Mammary epithelial cell (primary cell): ENCODE data around the gene AK4.

Experiments used
- EZH2 ChIP-seq: IDR thresholded peaks from 2 replicates; pipeline ENCODE4 v1.6.1; 2012; ENCODE audit warnings: low read length, inconsistent platforms, borderline replicate concordance
- TF ChIP-seq, protein P1 (sequence below), 2 donors: IDR thresholded peaks in 1 of 2; conservative IDR thresholded peaks in 1 of 2; 2 replicates each; pipeline ENCODE4 v1.5.1; 2011 to 2012; ENCODE audit warnings: inconsistent platforms in 2 of 2, low read length in 2 of 2, mild to moderate bottlenecking in 2 of 2, control low read depth in 1 of 2, low read depth in 1 of 2; ENCODE audit not compliant: insufficient read depth in 1 of 2; ENCODE audit errors: extremely low read depth in 1 of 2

DNA sequence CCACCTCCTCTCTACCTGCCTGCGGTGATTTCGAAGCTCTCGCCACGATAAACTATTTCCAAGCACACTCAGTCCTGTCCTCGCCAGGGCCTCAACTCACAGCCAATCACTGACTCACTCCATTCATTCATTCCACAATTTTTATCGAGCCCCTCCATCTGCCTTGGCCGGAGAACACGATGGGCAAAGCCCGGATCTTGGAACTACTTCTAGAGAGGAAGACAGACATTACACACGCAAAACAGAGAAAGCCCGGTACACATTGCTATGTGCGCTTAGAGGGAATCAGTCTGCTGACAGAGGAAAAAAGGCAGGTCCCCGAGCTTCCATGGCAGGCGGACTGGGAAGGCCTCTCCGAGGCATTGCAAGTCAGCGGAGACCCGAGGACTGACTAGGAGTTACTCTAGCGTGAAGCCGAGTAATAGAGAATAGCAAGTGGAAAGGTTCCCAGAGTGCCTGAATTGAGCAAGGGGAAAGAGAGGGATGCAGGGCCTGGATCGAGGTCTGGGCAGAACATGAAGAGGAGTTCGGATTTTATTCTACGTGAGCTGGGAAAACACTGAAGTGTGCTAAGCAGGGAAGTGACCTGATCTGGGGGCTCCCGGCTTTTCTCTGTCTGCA, 107.1 kb downstream of the AK4 start:
- TF ChIP-seq, protein P1, sequence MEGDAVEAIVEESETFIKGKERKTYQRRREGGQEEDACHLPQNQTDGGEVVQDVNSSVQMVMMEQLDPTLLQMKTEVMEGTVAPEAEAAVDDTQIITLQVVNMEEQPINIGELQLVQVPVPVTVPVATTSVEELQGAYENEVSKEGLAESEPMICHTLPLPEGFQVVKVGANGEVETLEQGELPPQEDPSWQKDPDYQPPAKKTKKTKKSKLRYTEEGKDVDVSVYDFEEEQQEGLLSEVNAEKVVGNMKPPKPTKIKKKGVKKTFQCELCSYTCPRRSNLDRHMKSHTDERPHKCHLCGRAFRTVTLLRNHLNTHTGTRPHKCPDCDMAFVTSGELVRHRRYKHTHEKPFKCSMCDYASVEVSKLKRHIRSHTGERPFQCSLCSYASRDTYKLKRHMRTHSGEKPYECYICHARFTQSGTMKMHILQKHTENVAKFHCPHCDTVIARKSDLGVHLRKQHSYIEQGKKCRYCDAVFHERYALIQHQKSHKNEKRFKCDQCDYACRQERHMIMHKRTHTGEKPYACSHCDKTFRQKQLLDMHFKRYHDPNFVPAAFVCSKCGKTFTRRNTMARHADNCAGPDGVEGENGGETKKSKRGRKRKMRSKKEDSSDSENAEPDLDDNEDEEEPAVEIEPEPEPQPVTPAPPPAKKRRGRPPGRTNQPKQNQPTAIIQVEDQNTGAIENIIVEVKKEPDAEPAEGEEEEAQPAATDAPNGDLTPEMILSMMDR (conservative IDR thresholded peaks at IDR 0.05 in 1 of 2, IDR thresholded peaks at IDR 0.05 in 1 of 2; ENCODE audit: extremely low read depth in 1 of 2, insufficient read depth in 1 of 2, low read depth in 1 of 2, low read length in 2 of 2): no peak
- TF ChIP-seq EZH2: no peak
